K562 (cell line): ENCODE results near the gene TNFRSF18. TPM values are rescaled to one million over a fixed set of nuclear protein-coding genes. Genes with fewer than 3 reads are reported as not detected.

Experiments used
- ATAC-seq: fragments of 200-7000 bp; cut with Tn5 transposase; 3 replicates; pipeline ENCODE4 v1.9.1; 2020; ENCODE audit warnings: moderate library complexity
- BruUV-seq: library from RNA; stranded (reverse); fragments of 400-500 nt; replicated peaks from 2 replicates; lab custom pipeline; 2021; lab: Mats Ljungman, UMichigan
- CTCF ChIA-PET: fragments of 300-600 bp; formaldehyde crosslinking; extraction: SDS; loops from one replicate; lab custom pipeline; 2021; ENCODE audit warnings: low intra/inter-chr PET ratio; lab: Yijun Ruan, JAX
- POLR2A ChIA-PET: fragments of 300-600, 350-650 bp; sonication (Branson Sonifier 250); formaldehyde crosslinking; extraction: SDS; loops from one replicate; lab custom pipeline; 2021; ENCODE audit warnings: antibody characterized with exemption, inconsistent platforms; lab: Yijun Ruan, JAX
- DNase-seq, 4 experiments: peaks; one replicate each; pipeline versions ENCODE4 v3.0.0 to v3.0.0-alpha.2; 2011 to 2018; ENCODE audit warnings: low spot score in 3 of 4, mixed read lengths in 3 of 4; ENCODE audit errors: extremely low read depth in 1 of 4
- FAIRE-seq: peaks from 2 replicates; lab custom pipeline; 2011; peaks lifted over from hg19 to GRCh38; lab: Jason Lieb, UNC
- H2AFZ ChIP-seq: 2 replicates; pipeline ENCODE4 v1.6.0; 2011; ENCODE audit warnings: low read depth, low read length, control low read depth, inconsistent platforms
- H3K27ac ChIP-seq: fragments of 200-600 bp; 3 replicates; pipeline ENCODE4 v1.8.0; 2011; ENCODE audit warnings: low read depth, mild to moderate bottlenecking, control low read depth, inconsistent platforms, low read length, moderate library complexity, mixed read lengths; ENCODE audit errors: extremely low read depth
- H3K27me3 ChIP-seq, 2 experiments: fragments of 300-600 bp in 1 of 2; 2 replicates in 1 of 2; 3 replicates in 1 of 2; pipeline versions ENCODE4 v1.6.0 to v1.8.0; 2011; ENCODE audit warnings: inconsistent platforms in 2 of 2, low read length in 2 of 2, mild to moderate bottlenecking in 1 of 2, mixed read lengths in 1 of 2, moderate library complexity in 1 of 2; ENCODE audit not compliant: control insufficient read depth in 2 of 2, insufficient read depth in 2 of 2
- H3K36me3 ChIP-seq: fragments of 300-600 bp; 3 replicates; pipeline ENCODE4 v1.8.0; 2011; ENCODE audit warnings: mild to moderate bottlenecking, low read length, inconsistent platforms; ENCODE audit not compliant: control insufficient read depth, insufficient read depth
- H3K4me1 ChIP-seq, 2 experiments: fragments of 200-600 bp in 1 of 2; replicated peaks in 1 of 2; 2 replicates in 1 of 2; 3 replicates in 1 of 2; pipeline versions ENCODE4 v1.5.1 to v1.8.0; 2011; ENCODE audit warnings: inconsistent platforms in 2 of 2, low read length in 2 of 2, mild to moderate bottlenecking in 1 of 2, mixed read lengths in 1 of 2, moderate library complexity in 1 of 2; ENCODE audit not compliant: control insufficient read depth in 2 of 2, insufficient read depth in 2 of 2
- H3K4me2 ChIP-seq: 2 replicates; pipeline ENCODE4 v1.6.1; 2011; ENCODE audit warnings: low read length, control low read depth, inconsistent platforms, mixed read lengths; ENCODE audit not compliant: insufficient read depth
- H3K4me3 ChIP-seq: fragments of 200-600 bp; sonication (generic), shearing (Covaris generic); 2 replicates; pipeline ENCODE4 v1.5.1; 2016; ENCODE audit warnings: control low read depth, inconsistent platforms
- H3K79me2 ChIP-seq: fragments of 200-600 bp; 3 replicates; pipeline ENCODE4 v1.8.0; 2011; ENCODE audit warnings: low read length, inconsistent platforms; ENCODE audit not compliant: control insufficient read depth, insufficient read depth
- H3K9ac ChIP-seq, 2 experiments: 2 replicates each; pipeline versions ENCODE4 v1.6.0 to v1.6.1; 2011; ENCODE audit warnings: low read depth in 2 of 2, low read length in 2 of 2, control low read depth in 1 of 2, inconsistent platforms in 1 of 2, mild to moderate bottlenecking in 1 of 2, mixed read lengths in 1 of 2; ENCODE audit not compliant: insufficient read depth in 1 of 2
- H3K9me1 ChIP-seq: one replicate; pipeline ENCODE4 v1.6.0; 2011; ENCODE audit warnings: inconsistent platforms, mild to moderate bottlenecking, low read length, moderate library complexity; ENCODE audit not compliant: control insufficient read depth, insufficient read depth
- H3K9me3 ChIP-seq: replicated peaks from 2 replicates; pipeline ENCODE4 v1.5.1; 2011; ENCODE audit warnings: low read depth, low read length, inconsistent platforms; ENCODE audit not compliant: control insufficient read depth, insufficient read depth
- H4K20me1 ChIP-seq: replicated peaks from 2 replicates; pipeline ENCODE4 v1.6.1; 2011; ENCODE audit warnings: low read length, inconsistent platforms, mixed read lengths; ENCODE audit not compliant: control insufficient read depth, insufficient read depth
- CBFA2T2 ChIP-seq: fragments of 450-650 bp; conservative IDR thresholded peaks from 2 replicates; pipeline ENCODE4 v1.6.1; 2017; ENCODE audit warnings: mild to moderate bottlenecking
- EGR1 ChIP-seq: fragments of 450-650 bp; conservative IDR thresholded peaks from 2 replicates; pipeline ENCODE4 v1.6.1; 2017; ENCODE audit warnings: mild to moderate bottlenecking
- HIVEP1 ChIP-seq: fragments of 250-450 bp; sonication (Bioruptor Pico); IDR thresholded peaks from 2 replicates; pipeline ENCODE4 v1.4.0; 2020; ENCODE audit warnings: mild to moderate bottlenecking
- L3MBTL2 ChIP-seq: fragments of 450-650 bp; IDR thresholded peaks from 2 replicates; pipeline ENCODE4 v1.6.1; 2016; ENCODE audit warnings: mild to moderate bottlenecking, moderate library complexity
- PCBP2 ChIP-seq: fragments of 200-400 bp; formaldehyde crosslinking; IDR thresholded peaks from 2 replicates; pipeline ENCODE4 v1.6.1; 2018; ENCODE audit warnings: low read length, low read depth, mild to moderate bottlenecking, moderate library complexity; ENCODE audit not compliant: poor library complexity, severe bottlenecking
- POLR2G ChIP-seq: fragments of 200-400 bp; formaldehyde crosslinking; IDR thresholded peaks from 2 replicates; pipeline ENCODE4 v1.6.1; 2017; ENCODE audit warnings: low read depth, mild to moderate bottlenecking, antibody characterized with exemption, low read length, moderate library complexity
- SAFB ChIP-seq: fragments of 200-400 bp; formaldehyde crosslinking; IDR thresholded peaks from 2 replicates; pipeline ENCODE4 v1.6.1; 2017; ENCODE audit warnings: low read depth, low read length, borderline replicate concordance
- USF1 ChIP-seq: sonication (generic); formaldehyde crosslinking; IDR thresholded peaks from 2 replicates; pipeline ENCODE4 v1.9.0; 2022; ENCODE audit warnings: mild to moderate bottlenecking, missing genetic modification reagents
- ZBTB7A ChIP-seq: IDR thresholded peaks from 2 replicates; pipeline ENCODE4 v1.6.1; 2011; ENCODE audit warnings: low read depth, mild to moderate bottlenecking, low read length, moderate library complexity, borderline replicate concordance; ENCODE audit not compliant: control insufficient read depth
- ZBTB9 ChIP-seq: fragments of 450-650 bp; formaldehyde crosslinking; IDR thresholded peaks from 2 replicates; pipeline ENCODE4 v1.4.0; 2020; ENCODE audit warnings: mild to moderate bottlenecking, moderate library complexity
- ZFP30 ChIP-seq: fragments of 250-450 bp; sonication (Bioruptor Pico); IDR thresholded peaks from 2 replicates; pipeline ENCODE4 v1.8.0; 2022; ENCODE audit warnings: moderate library complexity, mild to moderate bottlenecking, inconsistent platforms, borderline replicate concordance
- WGBS: fragments of 100-300 bp; shearing (Covaris generic); methylation state at CpG from one replicate; pipeline ENCODE4 v1.1.6; 2016; ENCODE audit warnings: low coverage, mixed read lengths; ENCODE audit not compliant: insufficient coverage; ENCODE audit errors: missing lambda C conversion rate; 5-methylcytosine and 5-hydroxymethylcytosine counted together
- in situ Hi-C: fragments of 300-500 bp; cut with MboI; formaldehyde crosslinking; loops from 4 replicates; pipeline ENCODE4 v1.15.0; 2018; ENCODE audit warnings: inconsistent platforms, mixed read lengths
- intact Hi-C: fragments of 100-400 bp; cut with micrococcal nuclease; formaldehyde crosslinking; loops from 2 replicates; pipeline ENCODE4 v1.14.2; 2022
- polyA plus RNA-seq, 8 experiments: library from polyadenylated mRNA; depleted of rRNA in 4 of 8; stranded (reverse) in 5 of 8; unstranded in 3 of 8; fragments of >200 nt; fragmentation: Nextera tagmentation in 2 of 8; fragmentation: Illumina TruSeq in 1 of 8; extraction: Ambion mirVana in 2 of 8; extraction: Trizol in 1 of 8; gene quantifications; 2 replicates each; pipeline versions ENCODE4 v1.2.1 to v1.2.3, GENCODE V29; 2011 to 2014; ENCODE audit warnings: inconsistent platforms in 1 of 8, missing spikeins in 1 of 8
- total RNA-seq, 7 experiments: library from RNA; depleted of rRNA in 6 of 7; stranded (reverse); fragments of >200 nt in 6 of 7; fragmentation: Illumina TruSeq in 2 of 7; extraction: Trizol in 2 of 7; gene quantifications; 2 replicates each; pipeline versions ENCODE4 v1.2.1 to v1.2.3, GENCODE V29; 2011 to 2021; ENCODE audit warnings: low replicate concordance in 1 of 7
- TF ChIP-seq, protein P1 (sequence below), 2 experiments: IDR thresholded peaks; 2 replicates each; pipeline ENCODE4 v1.6.1; 2011; ENCODE audit warnings: borderline replicate concordance in 1 of 2, control low read depth in 1 of 2, low read depth in 1 of 2, low read length in 1 of 2, mild to moderate bottlenecking in 1 of 2, mixed read lengths in 1 of 2, moderate library complexity in 1 of 2; ENCODE audit not compliant: insufficient read depth in 1 of 2, insufficient read length in 1 of 2, poor library complexity in 1 of 2, severe bottlenecking in 1 of 2; ENCODE audit errors: extremely low read depth in 1 of 2
- TF ChIP-seq, protein P2 (sequence below): sonication (generic); formaldehyde crosslinking; IDR thresholded peaks from 2 replicates; pipeline ENCODE4 v1.8.1; 2023; ENCODE audit warnings: mild to moderate bottlenecking, missing genetic modification reagents

TNFRSF18 gene
- total and polyA plus RNA-seq, 9 of the 15 experiments (the other 6 are each of a cell fraction or from before 2014, with no cell fraction given): 0.24 to 0.27 TPM; not detected in 7

GRCh38 chr1:1213345-1214265 is 7.2 kb upstream of the TNFRSF18 start, which contains the start of gene TNFRSF4:
TNFRSF4 (minus strand) TSS chr1:1214153; CDS start chr1:1214127, 26 bp downstream.
- Histone ChIP-seq H3K9ac (peak within 1 kb of the TSS in 1 of 2 experiments; percentile 43; a peak in 1 of 4 replicates), H3K79me2 (no peaks in the 10 kb centered on the region), H4K20me1 (no peaks in the 10 kb centered on the region; the same call in 1 of the 2 replicates), H3K9me3 (no peaks in the 10 kb centered on the region), H3K4me3 (no peak within 1 kb of the TSS), H3K27ac (no peak within 1 kb of the TSS), H3K4me1 (peaks cover 8 to 88% of the 10 kb centered on the region in 2 experiments; a peak in 4 of 5 replicates), H3K27me3 (no peaks in the 10 kb centered on the region), H2AFZ (peak within 1 kb of the TSS; percentile 12; the same call in 1 of the 2 replicates), H3K9me1 (no peaks in the 10 kb centered on the region), H3K36me3 (peaks cover 30% of the 10 kb centered on the region; the same call in 2 of the 3 replicates), H3K4me2 (no peak within 1 kb of the TSS)
- ChIA-PET POLR2A (interaction anchor here (0.5 to 1.1 kb wide), 5 partner anchors 10 to 140 kb away, joined by 3 to 6 read pairs (median 4); partner anchors contain the start of gene SDF4), CTCF (no interaction called here)
- in situ Hi-C loops: no loop called here
- DNase-seq: peak in 1 of 4 experiments; percentile 44
- 0 out of 2 replicates have a peak, but pooled peaks have one; percentile 14 for TF ChIP-seq L3MBTL2
- no peak for TF ChIP-seq CBFA2T2
- TF ChIP-seq ZFP30 (CRISPR knock-in tag): no peak
- no peak for TF ChIP-seq PCBP2
- TF ChIP-seq HIVEP1: no peak
- TF ChIP-seq ZBTB7A: peak; percentile 5; the same call in 1 of the 2 replicates
- TF ChIP-seq SAFB: 0 out of 2 replicates have a peak, but pooled peaks have one; percentile 8
- peak; percentile 75 for TF ChIP-seq USF1 (CRISPR knock-in tag)
- TF ChIP-seq, protein P1, sequence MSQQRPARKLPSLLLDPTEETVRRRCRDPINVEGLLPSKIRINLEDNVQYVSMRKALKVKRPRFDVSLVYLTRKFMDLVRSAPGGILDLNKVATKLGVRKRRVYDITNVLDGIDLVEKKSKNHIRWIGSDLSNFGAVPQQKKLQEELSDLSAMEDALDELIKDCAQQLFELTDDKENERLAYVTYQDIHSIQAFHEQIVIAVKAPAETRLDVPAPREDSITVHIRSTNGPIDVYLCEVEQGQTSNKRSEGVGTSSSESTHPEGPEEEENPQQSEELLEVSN (IDR thresholded peaks at IDR 0.05; ENCODE audit: borderline replicate concordance in 1 of 2, extremely low read depth in 1 of 2, insufficient read depth in 1 of 2, insufficient read length in 1 of 2, low read depth in 1 of 2, low read length in 1 of 2, poor library complexity in 1 of 2, severe bottlenecking in 1 of 2): peak in 1 of 2 experiments; percentile 44
- TF ChIP-seq POLR2G: 0 out of 2 replicates have a peak, but pooled peaks have one; percentile 26
- TF ChIP-seq ZBTB9 (CRISPR knock-in tag): 0 out of 2 replicates have a peak, but pooled peaks have one; percentile 40
- TF ChIP-seq EGR1: 0 out of 2 replicates have a peak, but pooled peaks have one; percentile 12
- TF ChIP-seq, protein P2, sequence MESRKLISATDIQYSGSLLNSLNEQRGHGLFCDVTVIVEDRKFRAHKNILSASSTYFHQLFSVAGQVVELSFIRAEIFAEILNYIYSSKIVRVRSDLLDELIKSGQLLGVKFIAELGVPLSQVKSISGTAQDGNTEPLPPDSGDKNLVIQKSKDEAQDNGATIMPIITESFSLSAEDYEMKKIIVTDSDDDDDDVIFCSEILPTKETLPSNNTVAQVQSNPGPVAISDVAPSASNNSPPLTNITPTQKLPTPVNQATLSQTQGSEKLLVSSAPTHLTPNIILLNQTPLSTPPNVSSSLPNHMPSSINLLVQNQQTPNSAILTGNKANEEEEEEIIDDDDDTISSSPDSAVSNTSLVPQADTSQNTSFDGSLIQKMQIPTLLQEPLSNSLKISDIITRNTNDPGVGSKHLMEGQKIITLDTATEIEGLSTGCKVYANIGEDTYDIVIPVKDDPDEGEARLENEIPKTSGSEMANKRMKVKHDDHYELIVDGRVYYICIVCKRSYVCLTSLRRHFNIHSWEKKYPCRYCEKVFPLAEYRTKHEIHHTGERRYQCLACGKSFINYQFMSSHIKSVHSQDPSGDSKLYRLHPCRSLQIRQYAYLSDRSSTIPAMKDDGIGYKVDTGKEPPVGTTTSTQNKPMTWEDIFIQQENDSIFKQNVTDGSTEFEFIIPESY: peak; percentile 78
- WGBS: 43% methylated on average over 47 of the region's 56 CpGs
- no TSS peak for BruUV-seq
- intact Hi-C loops: no loop called here
- no peak for FAIRE-seq
- ATAC-seq: peak; percentile 45
